GM12878 (cell line): Measurements from ENCODE around the gene TSR1. TPM values are rescaled to one million over a fixed set of nuclear protein-coding genes. Genes with fewer than 3 reads are reported as not detected.

Experiments
- ATAC-seq: fragments of 200-7000 bp; cut with Tn5 transposase; 3 replicates; pipeline ENCODE4 v1.9.1; 2020; ENCODE audit warnings: mild to moderate bottlenecking, moderate library complexity
- BruUV-seq: library from RNA; stranded (reverse); fragments of 400-500 nt; replicated peaks from 2 replicates; lab custom pipeline; 2021; lab: Mats Ljungman, UMichigan
- CTCF ChIA-PET: fragments of 300-600 bp; sonication (Branson Sonifier 250); formaldehyde crosslinking; extraction: SDS; loops from one replicate; lab custom pipeline; 2021; ENCODE audit warnings: inconsistent platforms; lab: Yijun Ruan, JAX
- POLR2A ChIA-PET: fragments of 350-600 bp; formaldehyde crosslinking; extraction: SDS; loops from one replicate; lab custom pipeline; 2021; ENCODE audit warnings: inconsistent platforms; lab: Charles Lee
- RAD21 ChIA-PET: fragments of 300-600 bp; sonication (Branson Sonifier 250); formaldehyde crosslinking; loops from one replicate; lab custom pipeline; 2023; ENCODE audit warnings: antibody characterized with exemption; ENCODE audit not compliant: unreplicated experiment; lab: Charles Lee
- SMC1A ChIA-PET: fragments of 300-600 bp; sonication (Branson Sonifier 250); formaldehyde crosslinking; loops from one replicate; lab custom pipeline; 2023; ENCODE audit not compliant: unreplicated experiment, uncharacterized antibody; lab: Charles Lee
- DNase-seq: peaks from one replicate; pipeline ENCODE4 v3.0.0-alpha.2; 2011; ENCODE audit warnings: low read depth, low spot score
- FAIRE-seq: peaks from 3 replicates; lab custom pipeline; 2011; peaks lifted over from hg19 to GRCh38; lab: Jason Lieb, UNC
- H2AFZ ChIP-seq: 2 replicates; pipeline ENCODE4 v1.6.0; 2011; ENCODE audit warnings: low read depth, low read length, control low read depth; ENCODE audit not compliant: control insufficient read depth
- H3K27ac ChIP-seq: 2 replicates; pipeline ENCODE4 v1.5.1; 2011; ENCODE audit warnings: control low read depth; ENCODE audit not compliant: control insufficient read depth, insufficient read depth
- H3K27me3 ChIP-seq, 2 experiments: replicated peaks in 1 of 2; 2 replicates each; pipeline versions ENCODE4 v1.6.0 to v1.6.1; 2011; ENCODE audit warnings: low read length in 1 of 2; ENCODE audit not compliant: control insufficient read depth in 2 of 2, insufficient read depth in 2 of 2
- H3K36me3 ChIP-seq, 2 experiments: 2 replicates each; pipeline ENCODE4 v1.5.1; 2011; ENCODE audit warnings: low read length in 1 of 2; ENCODE audit not compliant: control insufficient read depth in 2 of 2, insufficient read depth in 2 of 2
- H3K4me1 ChIP-seq: 2 replicates; pipeline ENCODE4 v1.6.1; 2011; ENCODE audit warnings: mild to moderate bottlenecking, low read length, moderate library complexity, mixed read lengths; ENCODE audit not compliant: control insufficient read depth, insufficient read depth
- H3K4me2 ChIP-seq: 2 replicates; pipeline ENCODE4 v1.6.0; 2011; ENCODE audit warnings: control low read depth; ENCODE audit not compliant: control insufficient read depth, insufficient read depth
- H3K4me3 ChIP-seq: fragments of 200-600 bp; sonication (generic); 2 replicates; pipeline ENCODE4 v1.5.1; 2016
- H3K79me2 ChIP-seq: 2 replicates; pipeline ENCODE4 v1.6.0; 2011; ENCODE audit warnings: low read length; ENCODE audit not compliant: control insufficient read depth, insufficient read depth
- H3K9ac ChIP-seq: 2 replicates; pipeline ENCODE4 v1.8.0; 2011; ENCODE audit warnings: low read length, control low read depth, mixed read lengths; ENCODE audit not compliant: control insufficient read depth, insufficient read depth
- H3K9me3 ChIP-seq: replicated peaks from 3 replicates; pipeline ENCODE4 v1.5.1; 2011; ENCODE audit warnings: mild to moderate bottlenecking, low read length; ENCODE audit not compliant: control insufficient read depth, insufficient read depth
- H4K20me1 ChIP-seq: 2 replicates; pipeline ENCODE4 v1.6.0; 2011; ENCODE audit not compliant: control insufficient read depth, insufficient read depth
- ATF2 ChIP-seq: IDR thresholded peaks from 2 replicates; pipeline ENCODE4 v1.6.1; 2012; ENCODE audit warnings: low read length, inconsistent platforms
- CUX1 ChIP-seq: IDR thresholded peaks from 2 replicates; pipeline ENCODE4 v1.6.1; 2012; ENCODE audit warnings: improper control_type of control experiment, low read depth, low read length; ENCODE audit not compliant: insufficient replicate concordance
- EED ChIP-seq: sonication (generic); IDR thresholded peaks from 2 replicates; pipeline ENCODE4 v1.6.1; 2016; ENCODE audit warnings: antibody characterized with exemption, low read depth
- HDAC2 ChIP-seq: fragments of 200-600 bp; sonication (generic); IDR thresholded peaks from 2 replicates; pipeline ENCODE4 v1.6.1; 2017
- KDM1A ChIP-seq: fragments of 200-600 bp; sonication (generic); IDR thresholded peaks from 2 replicates; pipeline ENCODE4 v1.6.1; 2016; ENCODE audit warnings: borderline replicate concordance
- KLF5 ChIP-seq: fragments of 450-650 bp; IDR thresholded peaks from 2 replicates; pipeline ENCODE4 v1.6.1; 2014; ENCODE audit warnings: mild to moderate bottlenecking; ENCODE audit not compliant: partially characterized antibody
- LARP7 ChIP-seq: fragments of 450-650 bp; IDR thresholded peaks from 2 replicates; pipeline ENCODE4 v1.6.1; 2017; ENCODE audit warnings: mild to moderate bottlenecking
- MTA2 ChIP-seq: fragments of 450-650 bp; IDR thresholded peaks from 2 replicates; pipeline ENCODE4 v1.6.1; 2016; ENCODE audit warnings: low read depth, mild to moderate bottlenecking, moderate library complexity
- NFYB ChIP-seq: IDR thresholded peaks from 2 replicates; pipeline ENCODE4 v1.6.1; 2011; ENCODE audit warnings: low read depth, mild to moderate bottlenecking, low read length, improper control_type of control experiment, moderate library complexity; ENCODE audit not compliant: insufficient read depth
- NR2F1 ChIP-seq: fragments of 450-650 bp; conservative IDR thresholded peaks from 2 replicates; pipeline ENCODE4 v1.6.1; 2017; ENCODE audit warnings: mild to moderate bottlenecking
- RAD21 ChIP-seq: IDR thresholded peaks from 2 replicates; pipeline ENCODE4 v1.6.1; 2011; ENCODE audit warnings: mild to moderate bottlenecking, low read depth, low read length, moderate library complexity; ENCODE audit not compliant: insufficient read depth
- SPI1 ChIP-seq: IDR thresholded peaks from 2 replicates; pipeline ENCODE4 v1.6.1; 2011; ENCODE audit warnings: low read depth, mild to moderate bottlenecking, low read length, moderate library complexity, borderline replicate concordance; ENCODE audit not compliant: insufficient read depth
- SRF ChIP-seq, 2 experiments: IDR thresholded peaks; 2 replicates each; pipeline ENCODE4 v1.6.1; 2011; ENCODE audit warnings: low read depth in 2 of 2, low read length in 2 of 2, mild to moderate bottlenecking in 1 of 2, moderate library complexity in 1 of 2
- TBL1XR1 ChIP-seq: IDR thresholded peaks from 2 replicates; pipeline ENCODE4 v1.6.1; 2012; ENCODE audit warnings: low read depth, low read length, improper control_type of control experiment
- ZNF207 ChIP-seq: fragments of 450-650 bp; IDR thresholded peaks from 2 replicates; pipeline ENCODE4 v1.6.1; 2014; ENCODE audit warnings: antibody characterized with exemption, mild to moderate bottlenecking, borderline replicate concordance
- ZNF622 ChIP-seq: fragments of 450-650 bp; IDR thresholded peaks from 2 replicates; pipeline ENCODE4 v1.6.1; 2017; ENCODE audit warnings: mild to moderate bottlenecking, inconsistent platforms
- WGBS: methylation state at CpG from one replicate; pipeline ENCODE4 v1.1.6; 2016; ENCODE audit warnings: low lambda C conversion rate; ENCODE audit not compliant: insufficient replicate concordance, insufficient coverage; ENCODE audit errors: missing lambda C conversion rate; 5-methylcytosine and 5-hydroxymethylcytosine counted together
- in situ Hi-C: fragments of 300-500 bp; cut with MboI; formaldehyde crosslinking; loops from 9 replicates; pipeline ENCODE4 v1.14.3; 2018; ENCODE audit warnings: mixed read lengths
- intact Hi-C: fragments of 100-400 bp; cut with micrococcal nuclease; formaldehyde crosslinking; loops from one replicate; pipeline ENCODE4 v1.14.2; 2022; ENCODE audit not compliant: unreplicated experiment
- polyA plus RNA-seq, 11 experiments: library from polyadenylated mRNA; depleted of rRNA in 4 of 11; unstranded in 6 of 11; stranded (reverse) in 5 of 11; fragments of >200 nt; fragmentation: Nextera tagmentation in 4 of 11; fragmentation: Illumina TruSeq in 1 of 11; extraction: Ambion mirVana in 4 of 11; extraction: Trizol in 1 of 11; gene quantifications; 1 replicate in 1 of 11; 2 replicates in 10 of 11; pipeline versions ENCODE4 v1.2.1 to v1.2.3, GENCODE V29; 2011 to 2016; ENCODE audit warnings: inconsistent platforms in 2 of 11, missing spikeins in 2 of 11, low read depth in 1 of 11
- total RNA-seq, 4 experiments: library from RNA; depleted of rRNA in 3 of 4; stranded (reverse); fragments of >200 nt in 3 of 4; fragmentation: Illumina TruSeq in 1 of 4; extraction: Trizol in 1 of 4; gene quantifications; 2 replicates each; pipeline versions ENCODE4 v1.2.1 to v1.2.3, GENCODE V29; 2013 to 2021
- TF ChIP-seq, protein P1 (sequence below): fragments of 450-650 bp; IDR thresholded peaks from 2 replicates; pipeline ENCODE4 v1.6.1; 2014; ENCODE audit warnings: mild to moderate bottlenecking

Gene TSR1
- total and polyA plus RNA-seq, 10 of the 15 experiments (the other 5 are each of a cell fraction or from before 2014, with no cell fraction given), result 14.7 to 100 (median 46.9) TPM

- BruUV-seq, result no TSS peak
- ATAC-seq (no peak), FAIRE-seq (no peak), DNase-seq (no peak)
- H3K9ac ChIP-seq, result no peak overlapping the region
- no peak overlapping the region for H2AFZ ChIP-seq
- POLR2A ChIA-PET, result interaction anchor here (0.8 to 1.9 kb wide), 4 partner anchors 9 to 81 kb away, joined by 3 to 15 read pairs (median 6); no protein-coding TSS in a partner anchor
- no peaks in the 10 kb centered on the region for H3K9me3 ChIP-seq
- no peaks in the 10 kb centered on the region for H3K79me2 ChIP-seq
- SMC1A ChIA-PET, result interaction anchor here (1.1 to 10.7 kb wide), 11 partner anchors 8 to 629 kb away, joined by 3 to 364 read pairs (median 9); no protein-coding TSS in a partner anchor
- H3K4me1 ChIP-seq, result no peaks in the 10 kb centered on the region
- H3K36me3 ChIP-seq, result peaks cover 0 to 7% of the 10 kb centered on the region in 2 experiments; a peak in 3 of 4 replicates
- CTCF ChIA-PET, result interaction anchor here (0.8 to 12.3 kb wide), 20 partner anchors 9 to 405 kb away, joined by 3 to 597 read pairs (median 6); partner anchors contain the start of genes HIC1, METTL16 and MNT
- no peak overlapping the region for H3K4me2 ChIP-seq
- 90% methylated on average over 11 of the region's 11 CpGs for WGBS
- no peaks in the 10 kb centered on the region for H3K27me3 ChIP-seq
- H3K4me3 ChIP-seq, result no peak overlapping the region
- H4K20me1 ChIP-seq, result no peaks in the 10 kb centered on the region
- RAD21 ChIA-PET, result interaction anchor here (0.8 to 7.5 kb wide), 6 partner anchors 8 to 333 kb away, joined by 3 to 376 read pairs (median 31); partner anchors contain the start of gene MNT
- intact Hi-C loops (loop anchor here (2.0 kb wide), 1 partner anchor 291 kb away; no protein-coding TSS in a partner anchor), in situ Hi-C loops (no loop called here)
- no peak overlapping the region for H3K27ac ChIP-seq
- TF ChIP-seq NFYB (no peak), SRF (IDR thresholded peaks at IDR 0.05; ENCODE audit: low read depth in 2 of 2, low read length in 2 of 2) (no peak), ATF2 (no peak), TBL1XR1 (no peak), MTA2 (no peak), RAD21 (no peak), HDAC2 (no peak), ZNF207 (no peak), EED (no peak), CUX1 (no peak), KDM1A (no peak), ZNF622 (no peak), KLF5 (no peak), SPI1 (no peak), NR2F1 (no peak), LARP7 (no peak)
- TF ChIP-seq, protein P1, sequence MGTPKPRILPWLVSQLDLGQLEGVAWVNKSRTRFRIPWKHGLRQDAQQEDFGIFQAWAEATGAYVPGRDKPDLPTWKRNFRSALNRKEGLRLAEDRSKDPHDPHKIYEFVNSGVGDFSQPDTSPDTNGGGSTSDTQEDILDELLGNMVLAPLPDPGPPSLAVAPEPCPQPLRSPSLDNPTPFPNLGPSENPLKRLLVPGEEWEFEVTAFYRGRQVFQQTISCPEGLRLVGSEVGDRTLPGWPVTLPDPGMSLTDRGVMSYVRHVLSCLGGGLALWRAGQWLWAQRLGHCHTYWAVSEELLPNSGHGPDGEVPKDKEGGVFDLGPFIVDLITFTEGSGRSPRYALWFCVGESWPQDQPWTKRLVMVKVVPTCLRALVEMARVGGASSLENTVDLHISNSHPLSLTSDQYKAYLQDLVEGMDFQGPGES, result no peak
These were observed 47.4 kb upstream of the TSR1 start for GRCh38 chr17:2383628-2384167.
